Ammon's horn (tissue), 1 donor: ENCODE data around the gene ATP1A1.

Experiments
- DNase-seq: peaks from one replicate; pipeline ENCODE4 v3.0.0-alpha.2; 2016; ENCODE audit warnings: low spot score

Gene ATP1A1

GRCh38 chr1:116372651-116373430 is at the start of gene ATP1A1:
TSS of gene ATP1A1 (plus strand) at chr1:116373244. CDS start at chr1:116373512, 268 bp downstream.
- peak; percentile 98 for DNase-seq

- no peak for DNase-seq
Observed at GRCh38 chr1:116323491-116323890, 49.6 kb upstream of the ATP1A1 start.

GRCh38 chr1:116324411-116324810 is 48.6 kb upstream of the ATP1A1 start:
- DNase-seq = no peak

DNA sequence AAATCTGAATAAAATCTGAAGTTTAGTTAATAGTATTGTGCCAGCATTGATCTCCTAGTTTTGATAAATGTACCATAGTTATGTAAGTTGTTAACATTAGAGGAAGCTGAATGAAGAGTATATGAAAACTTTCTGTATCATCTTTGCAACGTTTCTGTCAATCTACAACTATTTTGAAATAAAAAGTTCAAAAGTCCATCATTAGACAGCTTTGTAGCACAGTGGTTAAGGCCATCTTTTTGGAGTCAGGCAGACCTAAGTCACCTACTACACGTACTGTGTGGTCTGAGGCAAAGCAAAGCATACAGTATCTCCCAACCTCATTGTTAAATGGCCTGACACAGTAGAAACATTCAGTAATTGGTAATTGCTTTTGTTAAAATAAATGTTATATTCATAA is 47.9 kb upstream of the ATP1A1 start:
- DNase-seq = no peak

DNA sequence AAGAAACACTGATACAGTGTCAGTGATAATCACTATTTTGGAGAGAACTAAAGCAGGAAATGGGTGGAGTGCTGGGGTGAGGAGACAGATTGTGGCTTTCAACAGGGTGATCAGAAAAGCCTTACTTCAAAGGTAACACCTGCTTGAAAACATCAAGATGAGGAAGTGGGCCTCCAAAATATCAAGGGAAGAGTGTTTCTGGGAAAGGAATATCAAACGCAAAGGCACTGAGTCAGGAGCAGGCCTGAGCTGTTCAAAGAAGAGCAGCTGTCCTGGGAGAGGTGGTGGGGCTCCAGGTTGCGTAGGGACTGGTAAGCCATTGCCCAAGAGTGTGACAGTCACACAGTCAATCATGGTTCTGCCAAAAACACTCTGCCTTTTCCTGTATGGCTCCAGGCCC is 47.1 kb upstream of the ATP1A1 start:
- no peak for DNase-seq

DNA sequence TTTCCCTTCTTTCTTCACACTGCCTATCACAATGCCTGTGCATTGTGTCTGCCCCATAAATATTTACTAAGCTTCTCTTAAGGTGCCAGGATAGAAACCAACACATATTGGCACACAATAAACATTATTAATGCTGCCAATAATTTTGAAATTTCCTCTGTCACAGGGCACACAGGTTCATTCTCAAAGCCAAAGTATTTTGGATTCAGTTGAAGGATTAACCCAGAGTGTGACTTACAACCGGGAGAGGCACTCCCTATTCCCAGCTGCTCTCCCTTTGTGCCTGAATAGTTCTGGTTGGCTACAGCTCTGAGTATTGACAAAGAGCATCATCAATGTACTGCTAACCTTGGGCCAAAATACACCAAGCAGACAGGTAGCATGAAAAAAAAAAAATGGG is 46.6 kb upstream of the ATP1A1 start:
- DNase-seq = no peak

GRCh38 chr1:116328671-116329070 is 44.4 kb upstream of the ATP1A1 start:
- DNase-seq = no peak

DNA sequence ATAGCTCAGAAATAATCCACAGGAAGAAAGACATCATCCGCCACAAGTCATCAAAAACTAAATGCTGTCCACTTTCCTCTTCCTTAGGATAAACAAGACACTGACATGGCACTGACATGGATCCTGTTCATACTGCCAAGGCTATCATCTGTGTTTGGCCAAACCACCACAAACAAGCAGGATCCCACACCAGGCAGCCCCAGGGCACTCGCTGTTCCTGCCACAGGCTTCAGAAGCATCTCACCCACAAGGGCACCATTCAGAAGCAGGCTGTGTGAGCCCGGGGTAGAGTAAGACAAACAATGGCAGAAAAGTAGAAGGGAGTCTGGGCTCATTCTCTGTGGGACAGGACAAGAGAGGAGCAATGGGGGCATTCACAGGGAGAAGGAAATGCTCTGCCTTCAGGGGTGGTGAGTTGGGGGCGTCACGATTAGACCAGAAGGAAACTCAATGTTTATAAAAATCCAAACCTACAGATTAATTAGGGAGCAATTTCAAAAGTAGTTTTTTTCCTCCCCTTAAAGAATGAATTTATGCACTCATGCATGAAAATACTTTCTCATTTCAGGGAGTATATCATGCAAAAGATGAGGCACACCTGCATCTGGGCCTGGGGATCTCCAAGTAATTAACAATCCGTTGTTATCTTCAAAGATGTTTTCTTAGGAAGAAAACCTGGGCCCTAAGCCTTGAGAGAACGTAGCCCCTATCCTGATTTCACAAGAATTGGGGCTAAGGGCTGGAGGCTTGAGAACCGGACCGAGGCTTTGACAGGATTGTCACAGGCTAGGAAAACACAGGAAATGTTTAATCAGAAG is 43.3 kb upstream of the ATP1A1 start:
- peak; percentile 74 for DNase-seq

DNA sequence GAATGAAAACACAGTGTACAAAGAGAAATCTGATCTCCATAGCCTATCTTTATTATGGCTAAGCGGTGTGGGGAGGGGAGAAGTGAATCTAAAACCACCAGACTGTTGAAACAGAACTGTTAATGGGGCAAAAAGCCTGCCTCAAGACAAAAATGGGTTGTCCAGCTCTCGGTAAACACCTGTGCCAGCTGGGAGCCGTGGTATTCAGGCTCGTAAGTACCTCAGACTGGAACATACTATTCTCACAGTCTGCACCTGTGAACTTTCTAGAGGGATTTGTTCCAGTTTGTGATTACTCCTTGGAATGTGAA is 42.7 kb upstream of the ATP1A1 start:
- DNase-seq = no peak

- no peak for DNase-seq
Observed at GRCh38 chr1:116330846-116331245, 42.2 kb upstream of the ATP1A1 start.

DNA sequence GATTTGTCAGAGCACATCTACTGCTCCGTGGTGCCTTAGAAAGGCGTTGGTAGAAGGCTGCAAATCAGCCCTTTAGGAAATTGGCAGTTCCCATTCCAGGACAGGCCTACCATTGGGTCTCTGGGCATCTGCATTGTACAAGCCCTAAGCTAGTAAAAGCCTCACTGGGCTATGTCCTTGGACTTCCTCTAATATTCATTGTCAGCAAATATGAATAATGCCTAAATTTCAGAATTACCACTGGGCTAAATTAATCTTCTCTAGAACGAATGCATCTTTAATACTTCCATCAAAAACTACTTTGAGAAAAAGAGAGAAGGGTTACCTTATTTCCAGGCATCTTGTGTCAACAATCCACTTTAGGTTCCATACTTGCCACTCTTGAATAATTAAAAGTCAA is 41.5 kb upstream of the ATP1A1 start:
- no peak for DNase-seq

GRCh38 chr1:116332451-116332850 is 40.6 kb upstream of the ATP1A1 start:
- no peak for DNase-seq

DNA sequence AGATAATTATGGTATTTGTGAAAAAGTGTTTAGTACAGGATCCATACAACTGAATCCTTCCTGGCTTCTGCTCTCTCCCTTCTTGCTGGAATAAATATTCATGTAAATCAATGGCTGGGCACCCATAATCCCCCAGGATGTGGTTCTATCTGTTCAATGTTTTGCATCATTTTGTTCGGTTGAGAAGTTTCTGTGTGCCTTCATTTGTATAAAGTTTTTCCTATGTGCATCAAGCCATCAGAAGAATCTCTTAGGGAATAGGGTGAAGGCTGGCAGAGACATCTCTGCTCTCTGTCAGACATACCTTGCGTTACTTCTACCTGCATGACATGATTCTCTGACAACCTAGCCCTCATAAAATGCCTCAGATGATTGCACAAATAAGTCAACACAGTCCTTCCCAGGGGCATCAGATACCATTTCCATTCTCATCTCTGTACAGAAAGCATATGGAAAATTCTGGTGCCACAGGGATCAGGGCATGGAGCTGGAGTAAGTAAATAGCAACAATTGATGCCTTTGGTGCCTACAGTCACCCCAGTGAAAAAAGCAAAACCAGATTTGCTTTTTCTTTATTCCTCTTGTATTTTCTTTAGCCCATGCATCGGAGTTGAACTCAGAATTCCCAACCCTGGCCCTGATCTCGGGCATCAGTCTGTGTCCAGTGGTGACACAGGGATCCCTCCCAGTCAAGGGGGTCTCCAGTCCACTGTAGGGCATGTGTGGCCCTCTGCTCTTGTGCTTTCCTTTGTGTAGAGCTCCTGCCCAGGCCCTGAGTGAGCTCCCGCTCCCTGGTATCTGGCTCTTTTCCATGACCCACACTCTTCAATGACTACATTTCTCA is 39.7 kb upstream of the ATP1A1 start:
- DNase-seq = no peak

DNA sequence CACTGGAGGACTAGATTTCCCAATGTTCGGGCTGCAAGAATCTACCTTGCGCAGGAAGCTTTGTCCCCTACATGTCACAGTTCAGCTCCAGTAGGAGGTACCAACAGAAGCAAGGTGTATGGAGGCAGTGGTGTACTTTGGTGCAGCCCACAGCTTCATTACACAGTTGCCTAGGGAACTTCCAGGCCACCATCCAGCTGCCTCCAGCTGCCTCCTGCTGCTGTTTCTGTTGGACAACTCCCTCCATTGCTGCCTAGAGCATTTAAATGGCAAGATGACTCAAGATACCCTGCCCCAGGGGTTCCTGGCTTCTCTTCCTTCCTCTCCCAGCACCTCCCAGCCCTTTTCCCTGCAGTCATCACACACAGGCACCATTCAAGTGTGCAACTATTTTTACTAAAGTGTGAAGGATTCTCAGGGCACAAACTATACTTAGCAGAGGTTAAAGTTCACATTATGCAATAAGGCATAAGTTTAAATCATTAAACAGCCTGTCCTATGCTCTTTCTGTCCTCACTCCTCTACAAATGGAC is 39.0 kb upstream of the ATP1A1 start:
- DNase-seq = no peak

DNA sequence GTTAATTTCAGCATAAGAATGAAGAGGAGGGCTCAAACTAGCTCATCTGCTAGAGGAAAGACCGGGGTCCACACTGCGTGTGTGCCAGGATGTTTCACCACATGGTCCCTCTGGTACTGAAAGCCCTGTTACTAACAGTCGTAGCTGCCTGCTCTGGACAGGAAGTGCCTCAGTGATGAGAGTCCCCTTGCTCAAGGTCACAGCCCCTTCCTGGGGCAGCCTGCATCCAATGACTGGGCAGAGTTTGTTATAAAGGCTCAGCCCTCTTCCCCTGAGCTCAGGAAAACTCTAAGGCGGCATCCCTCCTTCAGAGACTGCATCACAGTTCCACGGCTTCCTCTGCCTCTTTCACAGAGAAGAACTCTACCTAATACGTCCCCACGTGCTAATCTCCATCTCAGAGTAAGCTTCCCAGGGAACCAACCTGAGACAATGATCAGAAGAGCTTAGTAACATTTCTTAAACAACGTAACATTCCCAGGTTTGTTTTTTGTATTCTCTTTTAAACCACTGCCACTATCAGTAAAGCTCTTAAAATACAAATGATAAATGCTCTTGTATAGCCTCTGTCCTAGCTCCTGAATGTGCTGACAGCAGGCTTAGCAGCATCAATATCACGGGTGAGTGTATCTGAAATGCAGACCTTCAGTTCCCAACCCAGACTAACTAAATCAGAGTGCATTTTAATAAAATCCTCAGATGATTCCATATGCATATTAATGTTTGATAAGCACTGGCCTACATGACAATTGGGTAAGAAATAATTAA is 38.0 kb upstream of the ATP1A1 start:
- DNase-seq = no peak

DNA sequence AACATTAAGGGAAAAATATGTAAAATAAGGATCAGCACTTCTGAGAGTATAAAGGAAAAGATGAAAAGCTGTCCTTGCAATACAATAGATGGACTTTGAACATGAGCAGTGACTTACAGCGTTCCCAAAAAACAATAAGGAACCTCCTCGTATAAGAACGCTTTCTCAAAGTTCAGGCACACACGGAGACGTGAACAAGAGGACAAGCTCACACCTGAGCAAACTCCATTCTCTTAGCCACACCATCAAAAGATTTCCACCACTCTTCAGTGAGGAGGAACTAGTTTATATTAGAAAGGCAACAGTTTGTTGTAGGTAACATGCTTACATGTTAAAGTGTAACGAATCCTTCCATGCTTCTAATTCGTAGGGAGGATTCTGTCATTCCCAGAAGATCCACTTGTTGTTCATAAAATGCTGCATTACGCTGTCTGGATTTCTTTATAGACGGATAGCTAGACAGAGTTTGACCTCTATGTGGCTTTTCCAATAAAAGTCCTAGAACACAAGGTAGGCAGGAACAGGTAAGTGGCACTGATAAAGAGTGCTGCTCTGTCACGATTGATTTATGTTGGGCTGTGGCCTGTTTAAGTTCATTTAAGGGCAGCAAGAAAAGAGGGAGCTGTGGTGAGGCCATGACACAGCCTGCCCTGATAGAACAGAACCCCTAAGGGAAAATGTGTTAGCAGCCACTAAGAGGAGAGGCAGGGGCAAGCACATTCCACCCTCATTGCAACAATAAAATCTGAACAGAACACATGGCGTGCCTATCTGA is 37.0 kb upstream of the ATP1A1 start:
- no peak for DNase-seq

GRCh38 chr1:116337398-116337797 is 35.6 kb upstream of the ATP1A1 start:
- DNase-seq = no peak

DNA sequence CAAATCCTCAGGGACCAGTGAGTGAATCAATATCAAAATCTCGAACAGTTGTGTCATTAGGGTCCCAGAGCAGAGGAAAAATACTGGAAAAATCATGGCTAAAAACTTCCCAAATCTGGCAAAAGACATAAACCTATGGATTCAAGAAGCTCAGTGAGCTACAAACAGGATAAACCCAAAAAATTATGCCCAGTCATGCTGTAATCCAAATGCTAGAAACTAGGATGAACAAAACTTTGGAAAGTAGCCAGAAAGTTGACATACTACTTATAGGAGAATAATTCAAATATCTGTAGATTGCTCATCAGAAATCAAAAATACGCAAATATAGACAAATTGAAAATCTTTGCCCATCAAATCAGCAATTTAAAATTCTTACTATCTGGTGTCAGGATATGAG is 34.6 kb upstream of the ATP1A1 start:
- DNase-seq = no peak

DNA sequence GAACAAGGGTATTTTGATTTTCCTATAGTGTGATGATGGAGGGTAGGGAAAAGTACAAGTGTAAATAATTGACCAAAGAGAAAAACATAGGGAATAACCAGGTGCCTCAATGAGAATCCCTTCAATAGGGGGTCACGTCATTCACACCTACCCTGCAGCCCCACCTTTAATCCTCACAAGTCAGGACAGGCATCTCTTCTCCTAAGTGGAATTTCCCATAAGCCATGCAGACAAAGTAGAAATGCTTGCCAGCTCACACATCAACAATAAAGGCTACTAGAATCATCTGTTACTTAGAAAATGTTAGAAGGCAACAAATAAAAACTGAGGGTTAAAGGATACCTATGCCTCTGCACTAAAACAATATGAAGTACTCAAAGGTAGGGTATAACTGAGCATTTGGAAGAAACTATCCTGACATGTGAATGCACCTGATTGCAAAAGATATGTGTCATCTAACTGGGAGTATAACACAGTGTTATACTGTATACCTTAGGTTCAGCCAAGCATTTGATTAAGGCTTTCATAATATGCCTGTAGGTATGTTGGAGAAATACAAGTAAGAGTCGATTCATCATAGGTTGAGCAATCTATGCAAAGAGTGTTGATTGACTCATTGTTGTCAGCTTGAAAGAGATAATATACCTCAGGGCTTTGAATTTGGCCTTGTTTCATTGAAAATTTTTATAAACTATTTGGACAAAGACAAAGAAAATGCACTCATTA is 32.4 kb upstream of the ATP1A1 start:
- no peak for DNase-seq

- DNase-seq = no peak
Observed at GRCh38 chr1:116343019-116343418, 30.0 kb upstream of the ATP1A1 start.
